Upper lobe of left lung (tissue), 6 donors: ENCODE data around the gene CEP128. TPM values are rescaled to one million over a fixed set of nuclear protein-coding genes. Genes with fewer than 3 reads are reported as not detected.

Experiments
- ATAC-seq, 2 donors: fragments of 200-7000 bp; cut with Tn5 transposase; one replicate each; pipeline ENCODE4 v1.9.1; 2022; ENCODE audit warnings: mild to moderate bottlenecking in 2 of 2, moderate library complexity in 2 of 2; ENCODE audit not compliant: low FRiP score in 2 of 2
- DNase-seq, 2 donors: peaks; one replicate each; pipeline ENCODE4 v3.0.0-alpha.2; 2019 to 2020
- H3K27ac ChIP-seq, 4 donors: fragments of 200-600 bp; sonication (generic); one replicate each; pipeline ENCODE4 v1.5.1; 2016 to 2019
- H3K27me3 ChIP-seq, 4 donors: fragments of 200-600 bp; sonication (generic); one replicate each; pipeline ENCODE4 v1.5.1; 2017 to 2019
- H3K36me3 ChIP-seq, 4 donors: fragments of 200-600 bp; sonication (generic); one replicate each; pipeline ENCODE4 v1.5.1; 2016 to 2019
- H3K4me1 ChIP-seq, 4 donors: fragments of 200-600 bp; sonication (generic); one replicate each; pipeline ENCODE4 v1.5.1; 2018 to 2019
- H3K4me3 ChIP-seq, 4 donors: fragments of 200-600 bp; sonication (generic); one replicate each; pipeline ENCODE4 v1.5.1; 2017 to 2019; ENCODE audit warnings: mild to moderate bottlenecking in 2 of 4, moderate library complexity in 1 of 4
- H3K9me3 ChIP-seq, 4 donors: fragments of 200-600 bp; sonication (generic); one replicate each; pipeline ENCODE4 v1.5.1; 2018 to 2019
- CTCF ChIP-seq, 6 experiments: fragments of 450-650 bp in 4 of 6; fragments of 200-600 bp in 2 of 6; sonication (generic) in 2 of 6; IDR thresholded peaks; one replicate each; pipeline ENCODE4 v1.5.1; 2016 to 2019; ENCODE audit warnings: antibody characterized with exemption in 6 of 6
- EP300 ChIP-seq, 4 donors: sonication (generic); formaldehyde crosslinking; IDR thresholded peaks; one replicate each; pipeline ENCODE4 v1.5.1; 2017; ENCODE audit warnings: antibody characterized with exemption in 4 of 4, control low read depth in 2 of 4
- POLR2A ChIP-seq, 4 donors: fragments of 450-650 bp; IDR thresholded peaks; one replicate each; pipeline ENCODE4 v1.5.1; 2016 to 2017; ENCODE audit warnings: antibody characterized with exemption in 4 of 4, mild to moderate bottlenecking in 2 of 4
- POLR2AphosphoS5 ChIP-seq, 2 donors: sonication (generic); formaldehyde crosslinking; IDR thresholded peaks; one replicate each; pipeline ENCODE4 v1.5.1; 2017; ENCODE audit warnings: antibody characterized with exemption in 2 of 2
- WGBS, 2 donors: methylation state at CpG; one replicate each; pipeline ENCODE4 v1.1.5; 2017 to 2018; 5-methylcytosine and 5-hydroxymethylcytosine counted together
- total RNA-seq, 6 donors: library from RNA; depleted of rRNA in 4 of 6; stranded (reverse); fragments of >200 nt in 4 of 6; gene quantifications; one replicate each; pipeline versions ENCODE4 v1.1.0 to v1.2.1, GENCODE V29; 2016 to 2021
- donor health status: DM: no; HTN: no; CAD: no; lungs with moderate emphysema.
- donor health status: DM: no; HTN: yes; CAD: no; lungs with severe emphysema.

The CEP128 gene
- total RNA-seq, 6 donors from 2014 or later = 5.7 to 31.7 (median 7.5) TPM

DNA sequence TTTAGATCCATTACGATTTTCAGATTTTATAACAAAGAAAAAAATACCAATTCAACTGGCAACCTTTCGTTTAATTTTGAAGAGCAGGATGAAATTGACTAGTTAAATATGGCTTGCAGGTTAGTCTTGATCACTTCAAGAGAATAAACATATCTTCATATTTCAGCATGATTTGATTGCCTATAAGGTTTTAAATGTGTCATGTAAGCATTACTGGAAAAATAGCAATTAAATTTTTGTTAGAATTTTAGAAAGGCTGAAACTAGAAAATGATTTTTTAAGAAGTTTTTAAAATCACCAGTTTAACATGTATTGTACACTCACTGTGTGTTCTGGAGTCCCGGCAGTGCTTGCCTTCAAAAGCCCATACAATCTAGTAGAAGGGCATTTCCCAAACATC, 420.1 kb downstream of the CEP128 start:
- no peak overlapping the region for H3K4me3 ChIP-seq
- no peak for DNase-seq
- no peaks in the 10 kb centered on the region for H3K9me3 ChIP-seq
- ATAC-seq = no peak
- H3K4me1 ChIP-seq = no peaks in the 10 kb centered on the region
- H3K27me3 ChIP-seq = no peaks in the 10 kb centered on the region
- H3K27ac ChIP-seq = no peak overlapping the region
- 92 to 96% methylated on average over 3 of the region's 3 CpGs for WGBS, 2 donors
- H3K36me3 ChIP-seq = no peaks in the 10 kb centered on the region
- TF ChIP-seq EP300 (IDR thresholded peaks at IDR 0.05) (no peak), POLR2A (IDR thresholded peaks at IDR 0.05) (no peak), CTCF (IDR thresholded peaks at IDR 0.05) (no peak), POLR2AphosphoS5 (IDR thresholded peaks at IDR 0.05) (no peak)

GRCh38 chr14:80519002-80519401, 422.5 kb downstream of the CEP128 start:
- DNase-seq (no peak), ATAC-seq (no peak)
- no peaks in the 10 kb centered on the region for H3K9me3 ChIP-seq
- H3K4me3 ChIP-seq = no peak overlapping the region
- no peaks in the 10 kb centered on the region for H3K4me1 ChIP-seq
- no peak overlapping the region for H3K27ac ChIP-seq
- H3K36me3 ChIP-seq = no peaks in the 10 kb centered on the region
- TF ChIP-seq POLR2A (IDR thresholded peaks at IDR 0.05) (no peak), CTCF (IDR thresholded peaks at IDR 0.05) (no peak)
- H3K27me3 ChIP-seq = no peaks in the 10 kb centered on the region

DNA sequence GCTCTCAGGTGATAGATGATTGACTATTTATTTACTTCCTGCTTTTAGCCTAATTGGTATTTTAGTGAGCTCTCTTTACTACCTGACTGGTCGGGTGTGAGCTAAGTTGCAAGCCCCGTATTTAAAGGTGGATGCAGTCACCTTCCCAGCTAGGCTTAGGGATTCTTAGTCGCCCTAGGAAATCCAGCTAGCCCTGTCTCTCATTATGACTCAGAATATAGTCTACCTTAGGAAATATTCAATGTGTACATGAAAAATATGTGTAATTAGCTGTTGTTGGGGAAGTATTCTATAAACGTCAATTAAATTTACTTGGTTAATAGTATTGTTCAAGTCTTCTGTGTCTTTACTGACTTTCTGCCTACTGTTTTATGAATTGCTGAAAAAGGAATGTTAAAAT, 423.4 kb downstream of the CEP128 start:
- DNase-seq (no peak), ATAC-seq (no peak)
- no peaks in the 10 kb centered on the region for H3K36me3 ChIP-seq
- no peaks in the 10 kb centered on the region for H3K4me1 ChIP-seq
- peaks cover 0 to 5% (median 0%) of the 10 kb centered on the region in 4 donors for H3K9me3 ChIP-seq
- H3K27me3 ChIP-seq = no peaks in the 10 kb centered on the region
- WGBS, 2 donors = 94 to 96% methylated on average over 4 of the region's 4 CpGs
- no peak overlapping the region for H3K4me3 ChIP-seq
- TF ChIP-seq POLR2AphosphoS5 (IDR thresholded peaks at IDR 0.05) = no peak
- no peak overlapping the region for H3K27ac ChIP-seq

GRCh38 chr14:80507292-80507869, 434.2 kb downstream of the CEP128 start:
- WGBS, 2 donors = 89 to 92% methylated on average over 3 of the region's 3 CpGs
- ATAC-seq (no peak), DNase-seq (no peak)
- TF ChIP-seq POLR2A (IDR thresholded peaks at IDR 0.05) (no peak), CTCF (IDR thresholded peaks at IDR 0.05) (no peak), POLR2AphosphoS5 (IDR thresholded peaks at IDR 0.05) (no peak), EP300 (IDR thresholded peaks at IDR 0.05) (no peak)
- Histone ChIP-seq H3K27ac (no peak overlapping the region), H3K36me3 (no peaks in the 10 kb centered on the region), H3K27me3 (no peaks in the 10 kb centered on the region), H3K4me3 (no peak overlapping the region), H3K9me3 (no peaks in the 10 kb centered on the region), H3K4me1 (no peaks in the 10 kb centered on the region)

- H3K9me3 ChIP-seq = no peaks in the 10 kb centered on the region
- H3K4me3 ChIP-seq = no peak overlapping the region
- no peak for TF ChIP-seq POLR2A (IDR thresholded peaks at IDR 0.05)
- TF ChIP-seq POLR2AphosphoS5 (IDR thresholded peaks at IDR 0.05) = no peak
- no peak for TF ChIP-seq CTCF (IDR thresholded peaks at IDR 0.05)
- no peak for TF ChIP-seq EP300 (IDR thresholded peaks at IDR 0.05)
- no peak for ATAC-seq
- H3K4me1 ChIP-seq = no peaks in the 10 kb centered on the region
- H3K27me3 ChIP-seq = no peaks in the 10 kb centered on the region
- DNase-seq = no peak
- H3K36me3 ChIP-seq = no peaks in the 10 kb centered on the region
- H3K27ac ChIP-seq = no peak overlapping the region
- WGBS, 2 donors = 79 to 83% methylated on average over 4 of the region's 4 CpGs
These were observed 436.8 kb downstream of the CEP128 start for GRCh38 chr14:80504781-80505180.
